Stomach (tissue), 4 donors: ENCODE data around the gene GEMIN7.

ENCODE experiments used
- CTCF ChIP-seq, 7 experiments: fragments of 450-650 bp in 4 of 7; fragments of 200-600 bp in 3 of 7; sonication (generic) in 3 of 7; IDR thresholded peaks; one replicate each; pipeline ENCODE4 v1.5.1; 2016 to 2019; ENCODE audit warnings: antibody characterized with exemption in 7 of 7, control low read depth in 2 of 7, mild to moderate bottlenecking in 1 of 7
- POLR2A ChIP-seq, 4 donors: fragments of 450-650 bp; IDR thresholded peaks; one replicate each; pipeline ENCODE4 v1.6.1; 2016; ENCODE audit warnings: antibody characterized with exemption in 4 of 4, control low read depth in 2 of 4, mild to moderate bottlenecking in 1 of 4, moderate library complexity in 1 of 4

DNA sequence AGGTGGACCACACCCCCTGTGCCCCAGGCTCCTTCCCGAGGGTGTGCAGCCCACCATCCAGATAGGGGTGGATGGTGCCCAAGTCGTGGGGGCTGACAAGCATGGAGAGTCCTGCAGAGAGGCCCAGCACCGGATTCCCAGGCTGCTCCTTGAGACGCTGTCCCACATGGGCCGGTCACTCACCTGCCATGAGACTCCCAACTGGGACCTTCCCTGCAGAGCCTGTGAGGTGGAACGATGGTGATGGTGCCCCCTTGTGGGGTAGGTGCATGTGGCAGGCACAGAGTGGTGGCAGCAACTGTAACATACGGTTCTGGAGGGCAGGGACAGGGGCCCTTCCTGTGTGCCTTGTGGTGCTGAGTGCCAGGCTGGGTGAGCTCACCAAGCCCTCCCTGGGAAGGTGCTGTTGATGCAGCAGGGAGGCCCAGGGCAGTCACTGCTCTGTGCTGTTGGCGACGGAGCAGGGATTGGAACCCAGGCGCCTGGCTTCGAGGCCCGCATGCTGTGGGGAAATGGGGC, 47.0 kb downstream of the GEMIN7 start:
- TF ChIP-seq CTCF (IDR thresholded peaks at IDR 0.05) (peak in 5 of 7 experiments; percentile 61 to 91 (median 80)), POLR2A (IDR thresholded peaks at IDR 0.05) (no peak)
